Chondrocyte (in vitro differentiated cells): ENCODE measurements around the gene LSM6. TPM values are rescaled to one million over a fixed set of nuclear protein-coding genes. Genes with fewer than 3 reads are reported as not detected.

Experiments
- DNase-seq: peaks from one replicate; pipeline ENCODE4 v3.0.0; 2021; ENCODE audit warnings: mixed read lengths, low spot score
- H3K27ac Mint-ChIP-seq: one replicate; pipeline ENCODE4 v1.8.0; 2021; ENCODE audit warnings: mild to moderate bottlenecking, moderate library complexity, mixed read lengths; ENCODE audit not compliant: unreplicated experiment
- H3K27me3 Mint-ChIP-seq: 2 replicates; pipeline ENCODE4 v1.8.0; 2021; ENCODE audit warnings: low read depth, mixed read lengths
- H3K36me3 Mint-ChIP-seq: 2 replicates; pipeline ENCODE4 v1.8.0; 2021; ENCODE audit warnings: low read depth, mixed read lengths
- H3K4me1 Mint-ChIP-seq: 2 replicates; pipeline ENCODE4 v1.8.0; 2021; ENCODE audit warnings: low read depth, mild to moderate bottlenecking, mixed read lengths
- H3K4me3 Mint-ChIP-seq: one replicate; pipeline ENCODE4 v1.8.0; 2021; ENCODE audit warnings: mild to moderate bottlenecking, moderate library complexity, mixed read lengths; ENCODE audit not compliant: unreplicated experiment
- H3K9me3 Mint-ChIP-seq: 2 replicates; pipeline ENCODE4 v1.8.0; 2021; ENCODE audit warnings: low read depth, mixed read lengths
- CTCF ChIP-seq: fragments of 200-600 bp; sonication (generic); IDR thresholded peaks from 2 replicates; pipeline ENCODE4 v1.5.0; 2021; ENCODE audit warnings: antibody characterized with exemption, mild to moderate bottlenecking, moderate library complexity
- total RNA-seq: library from RNA; stranded (reverse); gene quantifications from 3 replicates; pipeline ENCODE4 v1.2.1, GENCODE V29; 2021

LSM6 gene
- total RNA-seq, 1 donor from 2014 or later: 15.3 TPM

DNA sequence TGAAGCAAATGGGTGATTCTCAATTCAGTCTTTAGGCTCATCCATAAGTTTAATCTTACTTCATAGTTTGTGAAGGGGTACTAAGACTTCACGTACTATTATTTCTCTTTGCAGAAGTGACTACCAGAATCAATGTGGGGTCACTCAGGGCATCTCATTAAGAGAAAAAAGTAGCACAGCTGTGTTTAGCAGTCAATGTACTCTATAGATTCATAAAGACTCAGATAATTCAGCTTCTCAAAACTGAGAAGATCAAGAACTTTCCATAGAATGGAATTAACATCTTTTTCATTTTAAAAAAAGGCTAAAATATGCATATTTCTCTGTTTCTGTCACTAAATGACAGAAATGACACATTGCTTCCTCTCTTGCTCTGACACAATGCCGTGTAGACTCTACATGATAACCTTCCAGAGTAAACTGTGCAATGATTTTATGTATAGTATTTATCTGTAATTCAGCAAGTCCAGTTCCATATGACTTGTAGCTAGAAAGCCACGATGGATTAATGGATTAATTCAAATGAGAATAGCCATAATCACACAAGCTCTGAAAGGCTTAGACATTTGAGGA, 20.3 kb upstream of the LSM6 start:
- no peak for DNase-seq
- no peak for TF ChIP-seq CTCF
- Mint-ChIP-seq H3K36me3 (peaks cover 4% of the 10 kb centered on the region), H3K27me3 (peaks cover 3% of the 10 kb centered on the region), H3K27ac (no peak overlapping the region), H3K4me1 (no peaks in the 10 kb centered on the region), H3K9me3 (peaks cover 8% of the 10 kb centered on the region), H3K4me3 (no peak overlapping the region)

DNA sequence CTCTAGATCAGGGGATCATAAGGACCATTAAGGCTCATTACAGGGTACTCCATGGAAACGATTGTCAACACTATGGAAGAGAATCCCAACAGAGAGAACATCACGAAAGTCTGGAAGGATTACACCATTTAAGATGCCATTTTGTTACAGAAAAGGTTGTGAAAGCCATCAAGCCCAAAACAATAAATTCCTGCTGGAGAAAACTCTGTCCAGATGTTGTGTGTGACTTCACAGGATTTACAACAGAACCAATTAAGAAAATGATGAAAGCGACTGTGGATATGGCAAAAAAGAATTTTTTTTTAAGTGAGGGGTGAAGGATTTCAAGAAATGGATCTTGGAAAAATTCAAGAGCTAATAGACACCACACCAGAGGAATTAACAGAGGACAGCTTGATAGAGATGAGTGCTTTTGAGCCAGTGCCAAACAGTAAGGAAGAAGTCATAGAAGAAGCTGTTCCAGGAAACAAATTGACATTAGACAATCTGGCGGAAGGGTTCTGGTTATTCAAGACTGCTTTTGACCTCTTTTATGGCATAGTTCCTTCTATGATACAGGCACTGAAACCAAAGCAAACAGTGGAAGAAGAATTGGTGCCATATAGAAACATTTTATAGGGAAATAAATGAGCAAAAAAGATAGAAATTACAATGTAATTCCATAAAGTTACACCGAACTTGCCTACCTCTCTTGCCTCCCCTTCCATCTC, 17.3 kb upstream of the LSM6 start:
- Mint-ChIP-seq H3K9me3 (peaks cover 18% of the 10 kb centered on the region), H3K36me3 (peaks cover 4% of the 10 kb centered on the region), H3K27ac (no peak overlapping the region), H3K4me1 (no peaks in the 10 kb centered on the region), H3K27me3 (peaks cover 3% of the 10 kb centered on the region), H3K4me3 (no peak overlapping the region)
- DNase-seq: no peak
- TF ChIP-seq CTCF: no peak

DNA sequence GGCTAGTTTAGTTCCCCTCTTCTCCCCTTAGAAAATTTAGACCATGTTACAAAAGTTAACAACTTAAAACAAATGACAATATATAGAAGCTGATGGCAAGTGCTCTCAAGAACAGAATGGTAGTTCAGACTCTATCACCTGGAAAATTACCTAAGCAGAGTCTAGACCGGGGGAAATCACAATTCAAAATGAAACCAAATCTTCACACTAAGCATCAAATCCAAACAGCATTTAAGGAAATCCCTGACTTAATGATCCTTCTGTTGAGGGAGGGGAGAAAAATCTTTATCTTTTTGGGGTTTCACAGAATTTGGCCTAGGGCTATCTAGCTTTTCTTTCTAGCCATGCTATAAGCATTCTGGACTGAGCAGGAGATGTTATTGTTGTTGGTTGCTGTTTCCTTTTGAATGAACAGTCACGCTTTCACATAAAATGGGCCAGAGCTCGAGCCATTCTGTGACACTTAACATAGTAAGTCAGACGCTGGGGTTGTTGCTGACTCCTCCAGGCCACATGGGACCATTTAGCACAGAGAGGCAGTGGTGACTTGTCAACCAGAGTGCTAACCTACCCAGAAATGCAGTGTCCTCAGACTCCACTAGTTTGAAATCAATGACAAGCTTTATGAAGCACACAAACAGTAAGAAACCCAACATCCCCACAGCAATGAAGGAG, 16.0 kb upstream of the LSM6 start:
- no peak overlapping the region for H3K27ac Mint-ChIP-seq
- no peak for DNase-seq
- TF ChIP-seq CTCF: no peak
- no peak overlapping the region for H3K4me3 Mint-ChIP-seq
- no peaks in the 10 kb centered on the region for H3K4me1 Mint-ChIP-seq
- peaks cover 3% of the 10 kb centered on the region for H3K27me3 Mint-ChIP-seq
- H3K9me3 Mint-ChIP-seq: peaks cover 23% of the 10 kb centered on the region
- H3K36me3 Mint-ChIP-seq: peaks cover 4% of the 10 kb centered on the region

- H3K9me3 Mint-ChIP-seq: peaks cover 23% of the 10 kb centered on the region
- peaks cover 3% of the 10 kb centered on the region for H3K27me3 Mint-ChIP-seq
These were observed 14.3 kb upstream of the LSM6 start for GRCh38 chr4:146161243-146161642.

More at GRCh38 chr4:146161243-146161642, 14.3 kb upstream of the LSM6 start:
- DNase-seq: no peak
- no peak for TF ChIP-seq CTCF
- H3K36me3 Mint-ChIP-seq: peaks cover 4% of the 10 kb centered on the region
- no peak overlapping the region for H3K27ac Mint-ChIP-seq
- H3K4me3 Mint-ChIP-seq: no peak overlapping the region
- no peaks in the 10 kb centered on the region for H3K4me1 Mint-ChIP-seq
